Prostate gland (tissue), 2 donors: Measurements from ENCODE around the gene SPTBN5. TPM values are rescaled to one million over a fixed set of nuclear protein-coding genes. Genes with fewer than 3 reads are reported as not detected.

Experiments
- DNase-seq: peaks from one replicate; pipeline ENCODE4 v3.0.0-alpha.2; 2019; ENCODE audit warnings: low spot score
- H3K27ac ChIP-seq, 2 donors: fragments of 200-600 bp; sonication (generic); 2 replicates each; pipeline ENCODE4 v1.5.1; 2017 to 2019
- H3K27me3 ChIP-seq: fragments of 200-600 bp; sonication (generic); replicated peaks from 2 replicates; pipeline ENCODE4 v1.5.1; 2019; ENCODE audit not compliant: insufficient read depth
- H3K36me3 ChIP-seq, 2 donors: fragments of 200-600 bp; sonication (generic); 1 replicate in 1 of 2; 2 replicates in 1 of 2; pipeline versions ENCODE4 v1.5.1 to v1.8.1; 2017 to 2019
- H3K4me1 ChIP-seq: fragments of 200-600 bp; sonication (generic); replicated peaks from 2 replicates; pipeline ENCODE4 v1.5.1; 2019
- H3K4me3 ChIP-seq, 2 donors: fragments of 200-600 bp; sonication (generic); 2 replicates each; pipeline ENCODE4 v1.5.1; 2017 to 2019
- H3K9me3 ChIP-seq: fragments of 200-600 bp; sonication (generic); 2 replicates; pipeline ENCODE4 v1.5.1; 2017
- POLR2A ChIP-seq: fragments of 450-650 bp; IDR thresholded peaks from one replicate; pipeline ENCODE4 v1.6.1; 2016; ENCODE audit warnings: antibody characterized with exemption, mild to moderate bottlenecking
- POLR2AphosphoS5 ChIP-seq: sonication (generic); formaldehyde crosslinking; IDR thresholded peaks from one replicate; pipeline ENCODE4 v1.6.1; 2017; ENCODE audit warnings: antibody characterized with exemption
- WGBS: methylation state at CpG from one replicate; pipeline ENCODE4 v1.1.5; 2018; 5-methylcytosine and 5-hydroxymethylcytosine counted together
- intact Hi-C: fragments of 100-400 bp; cut with DNase I; formaldehyde crosslinking; loops from one replicate; pipeline ENCODE4 v1.14.2; 2022
- total RNA-seq, 2 donors: library from RNA; depleted of rRNA; stranded (reverse); fragments of >200 nt; gene quantifications; one replicate each; pipeline ENCODE4 v1.1.0, GENCODE V29; 2016
- TF ChIP-seq, protein P1 (sequence below), 4 experiments: fragments of 200-600 bp in 2 of 4; fragments of 450-650 bp in 2 of 4; sonication (generic) in 2 of 4; IDR thresholded peaks; 1 replicate in 3 of 4; 2 replicates in 1 of 4; pipeline ENCODE4 v1.5.1; 2016 to 2019; ENCODE audit warnings: antibody characterized with exemption in 4 of 4, mild to moderate bottlenecking in 2 of 4, moderate library complexity in 2 of 4

The SPTBN5 gene
- total RNA-seq, 2 donors from 2014 or later, result 1.2 to 2.2 TPM

GRCh38 chr15:41825572-41826535 lies 68.0 kb downstream of the SPTBN5 start:
- Histone ChIP-seq H3K9me3 (no peaks in the 10 kb centered on the region), H3K36me3 (peaks cover 0 to 8% of the 10 kb centered on the region in 2 donors), H3K4me1 (peaks cover 10% of the 10 kb centered on the region), H3K27ac (no peak overlapping the region), H3K27me3 (no peaks in the 10 kb centered on the region), H3K4me3 (no peak overlapping the region)
- intact Hi-C loops, result loop anchor here (5.0 kb wide), 1 partner anchor 76 kb away; no protein-coding TSS in a partner anchor
- 73% methylated on average over 13 of the region's 13 CpGs for WGBS
- no peak for DNase-seq
- TF ChIP-seq, protein P1, sequence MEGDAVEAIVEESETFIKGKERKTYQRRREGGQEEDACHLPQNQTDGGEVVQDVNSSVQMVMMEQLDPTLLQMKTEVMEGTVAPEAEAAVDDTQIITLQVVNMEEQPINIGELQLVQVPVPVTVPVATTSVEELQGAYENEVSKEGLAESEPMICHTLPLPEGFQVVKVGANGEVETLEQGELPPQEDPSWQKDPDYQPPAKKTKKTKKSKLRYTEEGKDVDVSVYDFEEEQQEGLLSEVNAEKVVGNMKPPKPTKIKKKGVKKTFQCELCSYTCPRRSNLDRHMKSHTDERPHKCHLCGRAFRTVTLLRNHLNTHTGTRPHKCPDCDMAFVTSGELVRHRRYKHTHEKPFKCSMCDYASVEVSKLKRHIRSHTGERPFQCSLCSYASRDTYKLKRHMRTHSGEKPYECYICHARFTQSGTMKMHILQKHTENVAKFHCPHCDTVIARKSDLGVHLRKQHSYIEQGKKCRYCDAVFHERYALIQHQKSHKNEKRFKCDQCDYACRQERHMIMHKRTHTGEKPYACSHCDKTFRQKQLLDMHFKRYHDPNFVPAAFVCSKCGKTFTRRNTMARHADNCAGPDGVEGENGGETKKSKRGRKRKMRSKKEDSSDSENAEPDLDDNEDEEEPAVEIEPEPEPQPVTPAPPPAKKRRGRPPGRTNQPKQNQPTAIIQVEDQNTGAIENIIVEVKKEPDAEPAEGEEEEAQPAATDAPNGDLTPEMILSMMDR (IDR thresholded peaks at IDR 0.05), result no peak
- TF ChIP-seq POLR2A (no peak), POLR2AphosphoS5 (no peak)

DNA sequence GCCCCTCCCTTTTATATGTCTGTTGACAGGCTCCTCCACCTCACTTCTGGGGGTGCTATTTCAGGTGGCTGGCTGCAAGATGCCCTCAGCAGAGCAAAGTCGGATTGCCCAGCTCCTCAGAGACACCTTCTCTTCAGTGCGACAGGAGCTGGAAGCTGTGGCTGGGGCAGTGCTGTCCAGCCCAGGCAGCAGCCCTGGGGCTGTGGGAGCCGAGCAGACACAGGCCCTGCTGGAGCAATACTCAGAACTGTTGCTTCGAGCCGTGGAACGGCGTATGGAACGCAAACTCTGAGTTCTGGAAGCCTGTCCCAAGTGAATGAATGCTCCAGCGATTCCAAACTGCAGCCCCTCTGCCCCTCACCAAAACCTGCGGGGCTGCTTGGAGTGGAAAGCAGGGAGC lies 68.7 kb downstream of the SPTBN5 start:
- intact Hi-C loops, result loop anchor here (5.0 kb wide), 1 partner anchor 77 kb away; no protein-coding TSS in a partner anchor

GRCh38 chr15:41824062-41824745 lies 69.6 kb downstream of the SPTBN5 start:
- WGBS, result 88% methylated on average over 19 of the region's 19 CpGs
- H3K36me3 ChIP-seq, result peaks cover 0 to 8% of the 10 kb centered on the region in 2 donors
- TF ChIP-seq POLR2AphosphoS5 (no peak), POLR2A (no peak)
- TF ChIP-seq, protein P1 (IDR thresholded peaks at IDR 0.05), result no peak

More for the DNA sequence above, 68.7 kb downstream of the SPTBN5 start:
- peaks cover 10% of the 10 kb centered on the region for H3K4me1 ChIP-seq
- WGBS, result 91% methylated on average over 8 of the region's 10 CpGs
- peaks cover 0 to 8% of the 10 kb centered on the region in 2 donors for H3K36me3 ChIP-seq
- H3K27me3 ChIP-seq, result no peaks in the 10 kb centered on the region
- H3K27ac ChIP-seq, result no peak overlapping the region
- no peaks in the 10 kb centered on the region for H3K9me3 ChIP-seq
- H3K4me3 ChIP-seq, result no peak overlapping the region
- DNase-seq, result no peak
- no peak for TF ChIP-seq POLR2A
- TF ChIP-seq, protein P1 (IDR thresholded peaks at IDR 0.05), result no peak
- TF ChIP-seq POLR2AphosphoS5, result no peak

DNA sequence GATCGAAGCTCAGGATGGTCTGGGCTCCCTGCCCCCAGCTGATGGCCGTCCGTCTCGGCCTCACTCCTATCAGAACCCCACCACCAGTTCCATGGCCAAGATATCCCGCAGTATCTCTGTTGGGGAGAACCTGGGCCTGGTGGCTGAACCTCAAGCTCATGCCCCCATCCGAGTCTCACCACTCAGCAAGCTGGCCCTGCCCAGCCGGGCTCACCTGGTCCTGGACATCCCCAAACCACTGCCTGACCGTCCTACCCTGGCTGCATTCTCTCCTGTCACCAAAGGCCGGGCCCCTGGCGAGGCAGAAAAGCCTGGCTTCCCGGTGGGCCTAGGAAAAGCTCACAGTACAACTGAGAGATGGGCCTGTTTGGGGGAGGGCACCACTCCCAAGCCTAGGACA lies 70.4 kb downstream of the SPTBN5 start:
- 89% methylated on average over 11 of the region's 11 CpGs for WGBS
- H3K9me3 ChIP-seq, result no peaks in the 10 kb centered on the region
- no peaks in the 10 kb centered on the region for H3K27me3 ChIP-seq
- H3K4me1 ChIP-seq, result peaks cover 4% of the 10 kb centered on the region
- intact Hi-C loops, result no loop called here
- DNase-seq, result no peak
- no peak overlapping the region for H3K27ac ChIP-seq
- TF ChIP-seq, protein P1 (IDR thresholded peaks at IDR 0.05), result no peak
- no peak for TF ChIP-seq POLR2AphosphoS5
- TF ChIP-seq POLR2A, result no peak
- no peak overlapping the region for H3K4me3 ChIP-seq
- peaks cover 0 to 8% of the 10 kb centered on the region in 2 donors for H3K36me3 ChIP-seq

More at GRCh38 chr15:41824062-41824745, 69.6 kb downstream of the SPTBN5 start:
- H3K27me3 ChIP-seq, result no peaks in the 10 kb centered on the region
- DNase-seq, result no peak
- intact Hi-C loops, result no loop called here
- H3K9me3 ChIP-seq, result no peaks in the 10 kb centered on the region
- no peak overlapping the region for H3K27ac ChIP-seq
- H3K4me1 ChIP-seq, result peaks cover 4% of the 10 kb centered on the region
- no peak overlapping the region for H3K4me3 ChIP-seq
